Measurements from ENCODE around the gene GMPR. TPM values are rescaled to one million over a fixed set of nuclear protein-coding genes. Genes with fewer than 3 reads are reported as not detected.
A peak's percentile ranks its signal among the peaks of the same experiment; 100 is the strongest.

Gene GMPR
- total RNA-seq (2014; rRNA removed; shearing (Covaris generic)) = 102 and 109 TPM in 2 replicates
- 107 and 116 TPM in 2 replicates for polyA plus RNA-seq (2015; cell fraction: cytosol; rRNA removed)
- 35.7 and 43.3 TPM in 2 replicates for polyA plus RNA-seq (2015; cell fraction: nucleus; rRNA removed)

DNA sequence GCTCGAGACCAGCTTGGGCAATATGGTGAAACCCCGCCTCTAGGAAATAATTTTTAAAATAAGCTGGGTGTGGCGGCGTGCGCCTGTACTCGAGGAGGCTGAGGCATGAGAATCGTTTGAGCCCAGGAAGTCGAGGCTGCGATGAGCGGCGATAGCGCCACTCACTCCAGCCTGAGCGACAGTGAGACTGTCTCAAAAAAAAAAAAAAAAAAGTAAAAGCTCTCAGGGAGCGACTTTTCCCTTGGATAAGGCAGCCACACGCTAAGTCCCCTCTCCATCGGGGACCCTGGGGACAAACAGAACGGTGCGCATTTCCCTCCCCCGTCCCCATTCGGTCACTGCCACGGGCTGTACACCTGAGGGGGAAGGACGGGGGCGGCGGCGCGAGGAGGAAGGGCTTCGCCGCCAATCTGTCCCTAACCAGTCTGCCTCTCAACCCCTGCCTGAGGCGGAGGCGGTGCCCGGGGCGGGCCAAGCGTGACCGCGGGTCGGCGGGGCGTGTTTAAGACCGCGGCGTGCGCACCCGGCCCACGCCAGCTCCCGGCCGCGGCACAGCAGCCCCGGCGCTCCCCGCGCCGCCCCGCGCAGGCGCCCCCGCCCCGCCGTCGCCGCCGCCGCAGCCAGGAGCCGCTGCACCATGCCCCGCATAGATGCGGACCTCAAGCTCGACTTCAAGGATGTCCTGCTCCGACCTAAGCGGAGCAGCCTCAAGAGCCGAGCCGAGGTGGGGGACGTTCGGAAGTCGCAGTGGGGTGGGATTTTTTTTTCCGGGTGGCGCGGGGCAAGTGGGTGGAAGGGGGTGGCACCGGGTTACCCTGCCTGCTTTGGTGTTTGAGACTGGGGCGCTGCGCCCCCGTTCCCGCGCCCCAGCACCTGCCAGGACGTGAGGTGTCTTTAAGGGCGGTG lies at the start of gene GMPR:
GMPR (plus strand) TSS at position 531 of the 906 bp plus-strand sequence; CDS start at position 638, 107 bp downstream.
- peak; percentile 74 for DNase-seq (ENCODE audit: low read depth, low spot score)
- in situ Hi-C loops (cut with HindIII; ENCODE audit: low pct_unique_long_range_greater_than_20kb, low sequenced_read_pairs) = no loop called here

DNA sequence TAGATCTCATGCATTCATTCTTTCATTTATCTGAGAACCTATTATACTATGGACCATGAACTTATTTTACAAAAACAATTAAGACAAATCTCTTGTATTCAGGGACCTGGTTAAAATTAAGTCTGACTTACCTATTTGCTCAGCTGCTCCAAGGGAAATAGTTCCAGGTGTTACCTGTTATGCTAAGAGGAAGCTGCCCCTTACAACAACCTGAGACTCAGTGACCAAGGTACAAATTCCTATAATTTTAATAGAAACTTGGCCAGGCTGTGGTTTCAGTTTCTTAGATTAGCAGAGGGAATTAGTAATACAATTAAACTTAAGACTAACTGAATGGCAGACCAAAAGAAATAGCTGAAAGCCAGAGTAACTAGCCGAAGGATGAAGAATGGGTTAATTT lies 48.2 kb upstream of the GMPR start:
- no peak for DNase-seq (ENCODE audit: low read depth, low spot score)
- in situ Hi-C loops (cut with HindIII; ENCODE audit: low pct_unique_long_range_greater_than_20kb, low sequenced_read_pairs) = loop anchor here (25.0 kb wide), 1 partner anchor 503 kb away; no protein-coding TSS in a partner anchor

DNA sequence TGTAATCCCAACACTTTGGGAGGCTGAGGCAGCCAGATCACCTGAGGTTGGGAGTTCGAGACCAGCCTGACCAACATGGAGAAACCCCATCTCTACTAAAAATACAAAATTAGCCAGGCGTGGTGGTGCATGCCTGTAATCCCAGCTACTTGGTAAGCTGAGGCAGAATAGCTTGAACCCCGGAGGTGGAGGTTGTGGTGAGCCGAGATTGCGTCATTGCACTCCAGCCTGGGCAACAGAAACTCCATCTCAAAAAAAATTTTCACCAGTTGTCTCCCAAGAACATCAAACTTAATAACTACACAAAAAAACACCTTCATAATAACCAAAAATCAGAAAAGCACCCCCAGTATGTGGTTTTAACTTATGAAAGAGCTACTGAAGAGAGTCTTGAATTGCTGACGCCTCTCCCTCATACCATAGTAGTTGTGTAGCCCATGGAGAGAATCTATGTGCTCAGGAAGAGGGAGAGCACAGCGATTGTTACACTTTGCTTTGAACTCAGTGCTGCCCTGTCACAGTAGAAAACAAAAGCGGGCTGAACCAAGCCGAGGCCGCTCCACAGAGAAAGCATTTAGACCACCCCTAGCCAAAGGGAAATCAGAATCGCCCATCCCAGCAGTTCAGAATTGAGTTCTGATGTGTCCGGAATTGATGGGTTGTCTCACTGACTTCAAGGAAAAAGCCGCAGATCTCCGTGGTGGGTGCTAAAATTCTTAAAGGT lies 42.0 kb upstream of the GMPR start:
- no peak for DNase-seq (ENCODE audit: low read depth, low spot score)
- in situ Hi-C loops (cut with HindIII; ENCODE audit: low pct_unique_long_range_greater_than_20kb, low sequenced_read_pairs) = loop anchor here (25.0 kb wide), 1 partner anchor 509 kb away; no protein-coding TSS in a partner anchor

DNA sequence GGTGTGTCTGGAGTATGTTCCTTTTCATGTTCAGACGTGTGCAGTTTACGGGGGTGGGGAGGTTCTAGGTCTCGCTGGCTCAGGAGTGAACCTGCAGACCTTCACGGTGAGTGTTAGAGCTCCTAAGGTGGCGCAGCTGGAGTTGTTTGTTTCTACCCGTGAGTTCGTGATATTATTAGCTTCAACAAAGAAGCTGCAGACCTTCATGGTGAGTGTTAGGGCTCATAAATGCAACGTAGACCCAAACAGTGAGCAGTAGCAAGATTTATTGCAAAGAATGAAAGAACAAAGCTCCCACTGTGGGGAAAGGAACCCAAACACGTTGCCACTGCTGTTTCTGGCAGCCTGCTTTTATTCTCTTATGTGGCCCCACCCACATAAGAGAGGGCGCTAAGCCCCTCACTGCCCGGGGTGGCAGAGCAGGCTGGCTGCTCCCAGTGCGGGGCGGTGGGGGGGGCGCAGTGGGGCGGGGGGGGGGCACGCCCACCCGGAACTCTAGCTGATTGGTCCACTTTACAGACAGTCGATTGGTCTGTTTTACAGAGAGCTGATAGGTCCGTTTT lies 41.3 kb upstream of the GMPR start:
- DNase-seq (ENCODE audit: low read depth, low spot score) = no peak
- in situ Hi-C loops (cut with HindIII; ENCODE audit: low pct_unique_long_range_greater_than_20kb, low sequenced_read_pairs) = loop anchor here (25.0 kb wide), 1 partner anchor 510 kb away; no protein-coding TSS in a partner anchor

DNA sequence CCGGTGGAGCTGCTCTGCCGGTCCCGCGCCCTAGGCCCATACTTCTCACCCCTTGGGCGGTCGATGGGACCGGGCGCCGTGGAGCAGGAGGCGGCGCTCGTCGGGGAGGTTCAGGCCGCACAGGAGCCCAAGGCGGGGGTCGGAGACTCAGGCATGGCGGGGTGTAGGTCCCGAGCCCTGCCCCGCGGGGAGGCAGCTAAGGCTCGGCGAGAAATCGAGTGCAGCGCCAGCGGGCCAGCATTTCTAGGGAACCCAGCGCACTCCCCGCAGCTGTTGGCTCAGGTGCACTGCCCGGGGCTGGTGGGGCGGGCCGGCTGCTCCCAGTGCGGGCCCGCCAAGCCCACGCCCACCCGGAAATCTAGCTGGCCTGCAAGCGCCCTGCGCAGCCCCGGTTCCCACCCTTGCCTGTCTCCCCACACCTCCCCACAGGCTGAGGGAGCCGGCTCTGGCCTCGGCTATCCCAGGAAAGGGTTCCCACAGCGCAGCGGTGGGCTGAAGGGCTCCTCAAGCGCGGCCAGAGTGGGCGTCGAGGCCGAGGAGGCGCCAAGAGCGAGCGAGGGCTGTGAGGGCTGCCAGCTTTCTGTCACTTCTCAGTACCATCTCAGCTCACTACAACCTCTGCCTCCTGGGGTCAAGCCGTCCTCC lies 40.2 kb upstream of the GMPR start:
- in situ Hi-C loops (cut with HindIII; ENCODE audit: low pct_unique_long_range_greater_than_20kb, low sequenced_read_pairs) = loop anchor here (25.0 kb wide), 1 partner anchor 511 kb away; no protein-coding TSS in a partner anchor
- no peak for DNase-seq (ENCODE audit: low read depth, low spot score)

DNA sequence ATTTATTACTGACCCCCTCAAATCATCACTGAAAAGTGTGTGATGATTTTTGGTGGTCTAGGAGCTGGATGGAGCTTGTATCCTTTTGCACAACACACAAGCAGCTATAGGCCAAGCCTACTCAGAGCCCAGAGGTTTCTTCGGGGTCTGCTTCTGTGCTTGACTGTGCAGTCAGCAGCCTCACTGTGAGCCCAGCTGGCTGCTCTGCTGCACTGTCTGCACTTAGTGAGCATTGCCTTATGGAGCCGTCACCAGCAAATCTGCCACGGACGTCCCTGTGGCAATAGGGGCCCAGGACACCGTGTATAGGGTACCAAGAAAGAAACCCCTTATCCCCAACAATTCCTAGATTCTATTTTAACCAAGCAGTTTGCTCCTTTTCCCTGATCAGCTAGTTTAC lies 38.6 kb upstream of the GMPR start:
- no peak for DNase-seq (ENCODE audit: low read depth, low spot score)
- in situ Hi-C loops (cut with HindIII; ENCODE audit: low pct_unique_long_range_greater_than_20kb, low sequenced_read_pairs) = loop anchor here (25.0 kb wide), 1 partner anchor 513 kb away; no protein-coding TSS in a partner anchor

DNA sequence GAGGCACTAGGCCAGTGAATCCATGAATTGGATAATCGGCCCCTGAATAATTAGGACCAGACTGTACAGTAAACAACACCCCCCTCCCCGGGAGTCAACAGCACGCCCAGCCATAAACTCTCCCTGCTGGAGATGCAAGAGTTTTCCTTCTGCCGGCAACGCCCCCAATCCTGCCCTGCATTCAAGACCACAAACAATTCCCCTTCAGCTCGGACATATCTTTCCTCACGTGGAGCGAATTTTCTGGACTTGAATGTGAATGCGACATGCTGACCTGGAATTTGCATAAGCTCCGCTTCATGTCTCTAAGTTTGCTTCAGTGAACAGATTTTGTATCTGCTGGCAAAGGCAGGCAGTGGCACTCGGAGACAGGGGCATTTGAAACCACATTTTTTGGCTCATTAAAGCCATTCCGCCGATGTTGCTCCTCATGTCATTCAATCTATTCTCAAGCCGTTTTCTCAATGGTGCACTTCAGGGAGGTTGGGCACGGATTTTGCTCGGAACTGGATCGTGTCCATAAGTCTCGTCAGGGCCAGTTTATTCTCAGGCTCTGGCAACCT lies 38.0 kb upstream of the GMPR start:
- DNase-seq (ENCODE audit: low read depth, low spot score) = no peak
- in situ Hi-C loops (cut with HindIII; ENCODE audit: low pct_unique_long_range_greater_than_20kb, low sequenced_read_pairs) = no loop called here

DNA sequence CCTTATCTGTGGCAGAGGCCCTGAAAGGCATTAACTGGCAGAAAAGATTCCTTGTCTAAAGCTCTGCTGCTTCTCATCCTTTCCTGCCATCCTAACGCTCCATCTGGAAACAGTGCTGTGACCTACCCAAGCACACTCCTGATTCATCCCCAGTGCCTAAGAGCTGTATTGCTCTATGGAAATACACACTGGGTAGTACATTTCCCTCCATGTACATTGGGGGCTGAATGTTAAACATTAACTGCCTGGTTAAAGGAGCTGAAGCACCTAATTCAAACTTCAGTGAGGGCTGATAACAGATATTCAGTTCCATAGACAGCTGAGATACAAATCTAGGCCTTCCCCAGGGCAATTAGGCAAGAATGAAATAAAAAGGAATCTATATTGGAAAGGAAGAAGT lies 36.7 kb upstream of the GMPR start:
- in situ Hi-C loops (cut with HindIII; ENCODE audit: low pct_unique_long_range_greater_than_20kb, low sequenced_read_pairs) = no loop called here
- DNase-seq (ENCODE audit: low read depth, low spot score) = no peak

DNA sequence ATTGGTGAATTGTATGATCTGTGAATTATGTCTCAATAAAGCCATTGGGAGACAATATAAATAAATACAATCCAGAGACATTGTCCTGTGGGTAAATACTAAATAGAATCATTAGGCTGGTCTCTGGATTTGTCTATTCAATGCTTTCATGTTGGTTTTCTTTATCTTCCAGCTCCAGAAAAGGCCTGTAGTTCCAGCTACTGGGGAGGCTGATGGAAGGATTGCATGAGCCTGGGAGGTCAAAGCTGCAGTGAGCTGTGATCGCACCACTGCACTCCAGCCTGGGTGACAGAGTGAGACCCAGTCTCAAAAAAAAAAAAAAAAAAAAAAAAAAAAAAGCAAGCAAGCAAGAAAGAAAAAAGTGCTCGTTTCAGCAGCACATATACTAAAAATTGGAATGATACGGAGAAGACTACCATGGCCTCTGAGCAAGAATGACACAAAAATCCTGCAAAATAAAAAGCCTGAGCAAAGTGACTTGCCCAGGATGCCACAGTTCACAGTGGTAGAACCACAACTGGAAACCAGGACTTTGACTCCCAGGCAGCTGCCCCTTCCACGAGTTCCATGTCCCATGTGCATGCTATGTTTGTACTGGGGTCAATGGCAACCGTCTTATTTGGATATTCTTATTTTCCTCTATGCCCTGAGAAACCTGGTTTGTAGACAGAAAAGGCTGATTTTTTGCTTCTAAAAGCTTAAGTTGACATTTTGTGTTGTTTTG lies 33.6 kb upstream of the GMPR start:
- no peak for DNase-seq (ENCODE audit: low read depth, low spot score)
- in situ Hi-C loops (cut with HindIII; ENCODE audit: low pct_unique_long_range_greater_than_20kb, low sequenced_read_pairs) = no loop called here

DNA sequence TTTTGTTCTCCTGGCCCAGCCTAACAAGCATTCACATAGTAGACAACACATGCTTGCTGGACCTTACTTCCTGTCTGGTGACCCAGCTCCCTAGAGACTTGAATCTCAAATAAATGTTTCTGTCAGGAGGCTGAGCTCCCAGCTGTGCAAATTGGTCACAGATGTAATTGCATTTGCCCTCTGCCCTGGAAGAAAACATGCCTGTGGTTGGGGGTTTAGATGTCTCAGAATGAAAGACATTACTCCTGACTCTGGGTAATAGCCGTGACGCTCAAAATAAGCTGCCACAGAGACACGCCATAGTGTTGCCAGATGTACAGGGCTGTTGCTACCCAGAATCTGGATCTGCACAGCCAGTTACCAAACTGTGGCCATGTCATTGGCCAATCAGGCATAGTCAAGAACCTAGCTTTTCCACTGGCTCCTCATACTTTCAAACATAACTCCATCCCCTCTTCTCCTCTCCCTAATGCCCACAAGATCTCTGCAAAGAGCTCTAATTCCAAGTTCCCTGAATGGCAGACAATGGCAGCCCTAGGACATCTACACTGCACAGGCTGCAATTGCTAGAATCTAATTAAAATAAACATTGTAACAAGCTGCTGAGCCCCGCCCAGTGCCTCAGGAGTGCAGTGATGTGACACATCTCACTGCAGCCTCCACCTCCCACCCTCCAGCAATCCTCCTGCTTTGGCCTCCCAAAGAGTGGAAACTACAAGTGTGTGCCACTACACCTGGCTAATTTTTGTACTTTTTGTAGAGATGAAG lies 32.8 kb upstream of the GMPR start:
- in situ Hi-C loops (cut with HindIII; ENCODE audit: low pct_unique_long_range_greater_than_20kb, low sequenced_read_pairs) = no loop called here
- peak; percentile 97 for DNase-seq (ENCODE audit: low read depth, low spot score)

DNA sequence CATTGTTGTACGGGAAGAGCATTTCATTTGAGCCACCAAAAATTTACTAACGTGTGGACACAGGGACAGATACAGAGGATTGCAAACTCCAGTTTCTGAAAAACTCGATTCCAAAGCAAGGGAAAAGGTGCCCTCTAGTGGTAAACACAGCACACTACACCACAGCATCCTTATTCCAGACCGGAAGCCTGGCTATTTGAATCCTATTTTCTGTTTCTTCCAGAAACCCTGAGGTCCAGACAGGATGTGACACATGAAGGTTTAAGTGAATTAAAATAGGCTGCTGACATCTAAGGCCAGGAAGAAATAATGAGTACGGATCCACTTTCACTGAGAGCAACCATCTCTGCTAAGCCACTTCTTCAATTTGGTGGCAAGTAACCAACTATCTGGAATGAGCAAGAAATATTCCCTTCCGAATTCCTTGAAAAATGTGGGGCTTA lies 31.8 kb upstream of the GMPR start:
- DNase-seq (ENCODE audit: low read depth, low spot score) = peak; percentile 93
- in situ Hi-C loops (cut with HindIII; ENCODE audit: low pct_unique_long_range_greater_than_20kb, low sequenced_read_pairs) = no loop called here

DNA sequence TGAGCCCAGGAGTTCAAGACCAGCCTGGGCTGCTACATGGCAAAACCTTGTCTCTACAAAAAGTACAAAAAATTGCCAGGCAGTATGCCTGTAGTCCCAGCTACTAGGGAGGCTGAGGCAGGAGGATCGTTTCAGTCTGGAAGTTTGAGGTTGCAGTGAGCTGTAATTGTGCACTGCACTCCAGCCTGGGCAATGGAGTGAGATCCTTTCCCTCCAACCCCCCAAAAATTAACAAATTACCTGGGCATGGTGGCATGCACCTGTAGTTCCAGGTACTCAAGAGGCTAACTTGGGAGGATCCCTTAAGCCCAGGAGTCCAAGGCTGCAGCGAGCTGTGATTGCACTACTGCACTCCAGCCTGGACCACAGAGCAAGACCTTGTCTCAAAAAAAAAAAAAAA lies 29.4 kb upstream of the GMPR start:
- DNase-seq (ENCODE audit: low read depth, low spot score) = no peak
- in situ Hi-C loops (cut with HindIII; ENCODE audit: low pct_unique_long_range_greater_than_20kb, low sequenced_read_pairs) = no loop called here

DNA sequence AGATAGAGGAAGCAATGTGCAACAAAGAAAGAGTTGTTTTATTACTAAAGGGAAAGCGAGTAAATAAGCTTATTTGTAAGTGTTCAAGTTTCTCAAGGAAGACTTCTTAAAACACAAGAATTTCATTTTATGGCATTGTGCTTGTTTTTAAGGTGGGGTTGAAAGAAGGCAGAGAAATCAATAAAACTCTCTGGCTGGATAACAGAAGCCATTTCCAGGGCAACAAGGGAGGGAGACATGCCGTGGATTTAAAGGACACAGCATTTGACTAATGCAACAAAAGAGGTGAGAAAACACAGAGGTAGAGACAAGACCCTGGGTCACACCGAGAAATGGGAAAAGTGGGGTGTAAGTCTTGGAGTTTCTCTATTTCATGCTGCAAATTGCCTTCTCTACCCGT lies 28.8 kb upstream of the GMPR start:
- DNase-seq (ENCODE audit: low read depth, low spot score) = no peak
- in situ Hi-C loops (cut with HindIII; ENCODE audit: low pct_unique_long_range_greater_than_20kb, low sequenced_read_pairs) = no loop called here

DNA sequence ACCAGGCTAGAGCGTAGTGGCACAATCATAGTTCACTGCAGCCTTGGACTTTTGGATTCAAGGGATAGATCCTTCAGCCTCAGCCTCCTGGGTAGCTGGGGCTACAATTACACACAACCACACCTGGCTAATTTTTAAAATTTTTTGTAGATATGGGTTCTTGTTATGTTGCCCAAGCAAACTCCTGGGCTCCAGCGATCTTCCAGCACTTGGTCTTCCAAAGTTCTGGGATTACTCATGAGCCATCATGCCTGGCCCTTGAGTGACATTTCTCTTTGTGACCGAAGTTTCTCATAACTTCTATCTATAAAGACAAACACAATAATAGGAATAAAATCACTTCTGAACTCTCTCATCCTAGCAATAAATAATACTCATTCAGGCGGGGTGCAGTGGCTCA lies 26.1 kb upstream of the GMPR start:
- in situ Hi-C loops (cut with HindIII; ENCODE audit: low pct_unique_long_range_greater_than_20kb, low sequenced_read_pairs) = no loop called here
- DNase-seq (ENCODE audit: low read depth, low spot score) = no peak

DNA sequence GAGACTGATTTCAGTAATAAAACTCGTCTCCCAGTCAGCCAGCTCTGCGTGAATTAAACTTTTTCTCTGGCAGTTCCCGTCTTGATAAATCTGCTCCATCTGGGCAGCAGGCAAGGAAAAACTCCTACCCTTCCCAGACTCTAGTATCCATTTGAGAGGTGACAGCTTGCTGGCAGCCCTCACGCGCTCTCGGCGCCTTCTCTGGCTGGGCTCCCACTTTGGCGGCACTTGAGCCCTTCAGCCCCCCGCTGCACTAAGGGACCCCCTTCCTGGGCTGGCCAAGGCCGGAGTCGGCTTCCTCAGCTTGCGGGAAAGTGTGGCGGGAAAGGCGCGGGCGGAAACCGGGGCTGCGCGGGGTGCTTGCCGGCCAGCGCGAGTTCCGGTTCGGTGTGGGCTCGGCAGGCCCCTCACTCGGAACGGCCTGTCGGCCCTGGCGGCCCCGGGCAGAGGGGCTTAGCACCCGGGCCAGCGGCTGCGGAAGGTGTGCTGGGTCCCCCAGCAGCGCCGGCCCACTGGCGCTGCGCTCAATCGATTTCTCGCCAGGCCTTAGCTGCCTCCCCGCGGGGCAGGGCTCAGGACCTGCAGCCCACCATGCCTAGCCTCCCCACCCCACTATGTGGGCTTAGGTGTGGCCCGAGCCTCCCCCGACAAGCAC lies 21.8 kb upstream of the GMPR start:
- no peak for DNase-seq (ENCODE audit: low read depth, low spot score)
- in situ Hi-C loops (cut with HindIII; ENCODE audit: low pct_unique_long_range_greater_than_20kb, low sequenced_read_pairs) = no loop called here

All from SK-MEL-5 (cell line).